Stomach (tissue), 9 donors: Measurements from ENCODE around the gene KDM4B. TPM values are rescaled to one million over a fixed set of nuclear protein-coding genes. Genes with fewer than 3 reads are reported as not detected.

Experiments
- DNase-seq, 2 donors: peaks; one replicate each; pipeline versions ENCODE4 v3.0.0 to v3.0.0-alpha.2; 2013 to 2019
- H3K27ac ChIP-seq, 5 donors: fragments of 200-600 bp in 4 of 5; sonication (generic) in 4 of 5; one replicate each; pipeline ENCODE4 v1.5.1; 2013 to 2019; ENCODE audit warnings: mild to moderate bottlenecking in 1 of 5, moderate library complexity in 1 of 5
- H3K27me3 ChIP-seq, 3 donors: fragments of 200-600 bp; sonication (generic); one replicate each; pipeline ENCODE4 v1.5.1; 2017 to 2019; ENCODE audit warnings: mixed run types in 1 of 3
- H3K36me3 ChIP-seq, 4 donors: fragments of 200-600 bp; sonication (generic); 1 replicate in 3 of 4; 2 replicates in 1 of 4; pipeline ENCODE4 v1.5.1; 2016 to 2019
- H3K4me1 ChIP-seq, 4 donors: fragments of 200-600 bp; sonication (generic); one replicate each; pipeline ENCODE4 v1.5.1; 2016 to 2019
- H3K4me3 ChIP-seq, 4 donors: fragments of 200-600 bp; sonication (generic) in 3 of 4; one replicate each; pipeline ENCODE4 v1.5.1; 2016 to 2019; ENCODE audit warnings: mild to moderate bottlenecking in 1 of 4
- H3K9me3 ChIP-seq, 4 donors: fragments of 200-600 bp; sonication (generic); one replicate each; pipeline ENCODE4 v1.5.1; 2016 to 2019
- CTCF ChIP-seq, 7 experiments: fragments of 450-650 bp in 4 of 7; fragments of 200-600 bp in 3 of 7; sonication (generic) in 3 of 7; IDR thresholded peaks; one replicate each; pipeline ENCODE4 v1.5.1; 2016 to 2019; ENCODE audit warnings: antibody characterized with exemption in 7 of 7, control low read depth in 2 of 7, mild to moderate bottlenecking in 1 of 7
- EP300 ChIP-seq: sonication (generic); formaldehyde crosslinking; IDR thresholded peaks from one replicate; pipeline ENCODE4 v1.6.1; 2017; ENCODE audit warnings: antibody characterized with exemption
- POLR2A ChIP-seq, 4 donors: fragments of 450-650 bp; IDR thresholded peaks; one replicate each; pipeline ENCODE4 v1.6.1; 2016; ENCODE audit warnings: antibody characterized with exemption in 4 of 4, control low read depth in 2 of 4, mild to moderate bottlenecking in 1 of 4, moderate library complexity in 1 of 4
- POLR2AphosphoS5 ChIP-seq, 3 donors: sonication (generic); formaldehyde crosslinking; IDR thresholded peaks; one replicate each; pipeline ENCODE4 v1.6.1; 2016; ENCODE audit warnings: antibody characterized with exemption in 3 of 3
- WGBS, 5 donors: extraction: QIAGEN DNeasy Blood & Tissue Kit in 3 of 5; methylation state at CpG; one replicate each; pipeline versions ENCODE4 v1.1.5 to v1.1.7; 2013 to 2018; 5-methylcytosine and 5-hydroxymethylcytosine counted together
- intact Hi-C: fragments of 100-400 bp; cut with DNase I; formaldehyde crosslinking; loops from one replicate; pipeline ENCODE4 v1.15.1; 2023; ENCODE audit warnings: low total_unique reads
- polyA plus RNA-seq, 3 donors: library from polyadenylated mRNA; stranded (reverse); fragments of 200-250 nt; gene quantifications; one replicate each; pipeline ENCODE4 v1.2.3, GENCODE V29; 2013
- total RNA-seq, 5 donors: library from RNA; depleted of rRNA; stranded (reverse); fragments of >200 nt; gene quantifications; one replicate each; pipeline versions ENCODE4 v1.1.0 to v1.2.3, GENCODE V29; 2014 to 2016
- donor health status: healthy with polysubstance abuse.
- donor health status: Bipolar disorder and iron deficiency.
- donor health status: healthy.

The KDM4B gene
- total and polyA plus RNA-seq, 8 donors = 5.2 to 202 (median 29.4) TPM

GRCh38 chr19:5145521-5146511 lies 176.9 kb downstream of the KDM4B start:
- no peak overlapping the region for H3K4me3 ChIP-seq
- no peaks in the 10 kb centered on the region for H3K9me3 ChIP-seq
- TF ChIP-seq POLR2AphosphoS5 (IDR thresholded peaks at IDR 0.05) = no peak
- no peak for TF ChIP-seq POLR2A (IDR thresholded peaks at IDR 0.05)
- no peak for TF ChIP-seq CTCF (IDR thresholded peaks at IDR 0.05)
- TF ChIP-seq EP300 = no peak
- WGBS, 5 donors = 91 to 94% (median 93%) methylated on average over 48 to 52 of the region's 52 CpGs
- peaks cover 43 to 100% (median 99%) of the 10 kb centered on the region in 4 donors for H3K36me3 ChIP-seq
- no peak overlapping the region for H3K27ac ChIP-seq
- DNase-seq = no peak
- no peaks in the 10 kb centered on the region for H3K27me3 ChIP-seq
- intact Hi-C loops = no loop called here
- H3K4me1 ChIP-seq = peaks cover 0 to under 1% (median 0%) of the 10 kb centered on the region in 4 donors

- Histone ChIP-seq H3K4me1 (no peaks in the 10 kb centered on the region), H3K27me3 (no peaks in the 10 kb centered on the region), H3K4me3 (no peak overlapping the region), H3K27ac (no peak overlapping the region), H3K9me3 (no peaks in the 10 kb centered on the region), H3K36me3 (peaks cover 35 to 100% (median 99%) of the 10 kb centered on the region in 4 donors)
- no peak for DNase-seq
- intact Hi-C loops = no loop called here
- TF ChIP-seq POLR2A (IDR thresholded peaks at IDR 0.05) = no peak
- TF ChIP-seq EP300 = no peak
- TF ChIP-seq CTCF (IDR thresholded peaks at IDR 0.05) = no peak
- TF ChIP-seq POLR2AphosphoS5 (IDR thresholded peaks at IDR 0.05) = no peak
- WGBS, 5 donors = 95 to 98% (median 96%) methylated on average over 31 of the region's 31 CpGs
Observed at GRCh38 chr19:5147074-5147977, 178.4 kb downstream of the KDM4B start.

DNA sequence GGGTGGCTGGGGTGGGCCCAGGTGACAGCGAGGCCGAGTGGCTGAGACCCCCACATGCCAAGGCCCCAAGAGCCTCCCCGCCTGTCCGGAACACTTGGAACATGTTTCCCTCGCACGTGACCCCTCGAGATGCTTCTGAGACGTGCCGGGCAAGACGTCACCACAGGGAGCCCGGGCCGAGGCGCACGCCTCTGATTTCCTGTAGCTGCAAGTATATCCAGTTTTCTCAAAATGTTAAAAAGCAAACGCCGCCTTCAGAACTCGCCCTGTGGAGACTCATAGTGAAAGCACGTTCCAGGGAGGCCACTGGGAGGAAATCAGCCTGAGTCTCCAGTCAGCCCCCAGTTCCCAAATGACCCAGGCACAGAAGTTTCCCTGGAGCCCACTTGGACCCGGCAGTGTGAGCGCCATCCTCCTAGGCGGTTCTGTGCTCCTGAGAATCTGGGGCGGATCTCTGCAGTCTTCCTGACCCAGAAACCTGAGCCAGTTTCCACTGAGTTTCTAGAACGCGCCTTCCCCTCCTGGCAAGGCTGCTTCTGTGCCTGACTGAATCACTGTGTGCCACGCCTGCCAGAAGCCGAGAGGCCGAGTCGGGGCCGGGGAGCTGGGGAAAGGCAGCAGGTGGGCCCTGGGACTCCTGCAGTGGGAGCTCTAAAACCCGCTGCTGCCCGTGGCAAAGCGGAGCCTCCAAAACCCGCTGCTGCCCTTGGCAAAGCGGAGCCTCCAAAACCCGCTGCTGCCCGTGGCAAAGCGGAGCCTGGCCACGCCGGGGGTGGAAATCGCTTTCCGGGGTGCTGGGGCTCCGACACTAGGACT lies 179.3 kb downstream of the KDM4B start:
- DNase-seq = peak in 1 of 2 donors; percentile 5
- TF ChIP-seq CTCF (IDR thresholded peaks at IDR 0.05) = no peak
- no peak for TF ChIP-seq POLR2AphosphoS5 (IDR thresholded peaks at IDR 0.05)
- no peak for TF ChIP-seq EP300
- no peak for TF ChIP-seq POLR2A (IDR thresholded peaks at IDR 0.05)
- 84 to 93% (median 92%) methylated on average over 36 to 42 of the region's 42 CpGs for WGBS, 5 donors
- H3K27me3 ChIP-seq = no peaks in the 10 kb centered on the region
- no peak overlapping the region for H3K27ac ChIP-seq
- no peaks in the 10 kb centered on the region for H3K9me3 ChIP-seq
- H3K36me3 ChIP-seq = peaks cover 33 to 100% (median 97%) of the 10 kb centered on the region in 4 donors
- H3K4me1 ChIP-seq = no peaks in the 10 kb centered on the region
- intact Hi-C loops = no loop called here
- H3K4me3 ChIP-seq = no peak overlapping the region
